Amygdala (tissue), 56 donors: ENCODE measurements around the gene ECEL1.
"Not testable (repeated sequence)": the region's sequence is repeated elsewhere in the genome, so short reads cannot be mapped to it uniquely, and the experiment has no call there.

Experiments used
- DNase-seq, 56 donors: peaks; one replicate each; lab custom pipeline; 2025; lab: John Stamatoyannopoulos, UW

The ECEL1 gene, protein sequence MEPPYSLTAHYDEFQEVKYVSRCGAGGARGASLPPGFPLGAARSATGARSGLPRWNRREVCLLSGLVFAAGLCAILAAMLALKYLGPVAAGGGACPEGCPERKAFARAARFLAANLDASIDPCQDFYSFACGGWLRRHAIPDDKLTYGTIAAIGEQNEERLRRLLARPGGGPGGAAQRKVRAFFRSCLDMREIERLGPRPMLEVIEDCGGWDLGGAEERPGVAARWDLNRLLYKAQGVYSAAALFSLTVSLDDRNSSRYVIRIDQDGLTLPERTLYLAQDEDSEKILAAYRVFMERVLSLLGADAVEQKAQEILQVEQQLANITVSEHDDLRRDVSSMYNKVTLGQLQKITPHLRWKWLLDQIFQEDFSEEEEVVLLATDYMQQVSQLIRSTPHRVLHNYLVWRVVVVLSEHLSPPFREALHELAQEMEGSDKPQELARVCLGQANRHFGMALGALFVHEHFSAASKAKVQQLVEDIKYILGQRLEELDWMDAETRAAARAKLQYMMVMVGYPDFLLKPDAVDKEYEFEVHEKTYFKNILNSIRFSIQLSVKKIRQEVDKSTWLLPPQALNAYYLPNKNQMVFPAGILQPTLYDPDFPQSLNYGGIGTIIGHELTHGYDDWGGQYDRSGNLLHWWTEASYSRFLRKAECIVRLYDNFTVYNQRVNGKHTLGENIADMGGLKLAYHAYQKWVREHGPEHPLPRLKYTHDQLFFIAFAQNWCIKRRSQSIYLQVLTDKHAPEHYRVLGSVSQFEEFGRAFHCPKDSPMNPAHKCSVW

DNA sequence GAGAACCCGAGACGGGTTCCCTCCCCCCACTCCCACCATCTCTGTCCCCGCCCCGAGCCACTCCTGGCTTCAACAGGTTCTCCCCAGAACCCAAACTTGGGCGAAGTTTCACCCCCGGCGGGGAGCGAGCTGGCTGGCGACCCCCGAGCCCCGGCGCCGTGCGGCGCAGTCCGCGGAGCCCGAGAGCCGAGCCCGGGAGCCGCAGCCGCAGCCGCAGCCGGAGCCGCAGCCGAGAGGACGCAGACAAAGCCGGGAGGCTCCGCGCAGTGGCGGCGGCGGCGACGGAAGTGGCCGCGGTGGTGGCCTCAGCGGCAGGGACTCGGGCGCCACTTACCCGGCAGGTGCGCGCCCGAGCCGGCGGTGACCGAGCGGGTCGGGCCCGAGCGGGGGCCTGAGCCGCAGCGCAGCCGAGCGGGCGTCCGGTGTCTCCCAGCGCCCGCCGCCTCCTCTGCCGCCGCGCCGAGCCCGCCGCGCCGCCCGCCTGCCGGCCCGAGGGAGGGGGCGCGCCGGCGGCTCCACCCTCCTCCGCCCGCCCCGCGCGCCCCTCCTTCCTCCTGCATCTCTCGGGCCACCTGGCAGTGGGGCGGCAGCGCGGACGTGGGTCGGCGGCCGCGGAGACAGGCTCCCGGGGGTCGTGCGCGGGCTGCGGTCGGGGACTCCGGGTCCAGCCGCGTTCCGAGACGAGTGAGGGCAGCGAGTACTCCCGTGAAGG lies at the start of gene ECEL1:
TSS of gene ECEL1 (minus strand) at position 450 of the 712 bp plus-strand sequence. CDS start 1,181 bp downstream, outside the sequence.
- DNase-seq = no peak

DNA sequence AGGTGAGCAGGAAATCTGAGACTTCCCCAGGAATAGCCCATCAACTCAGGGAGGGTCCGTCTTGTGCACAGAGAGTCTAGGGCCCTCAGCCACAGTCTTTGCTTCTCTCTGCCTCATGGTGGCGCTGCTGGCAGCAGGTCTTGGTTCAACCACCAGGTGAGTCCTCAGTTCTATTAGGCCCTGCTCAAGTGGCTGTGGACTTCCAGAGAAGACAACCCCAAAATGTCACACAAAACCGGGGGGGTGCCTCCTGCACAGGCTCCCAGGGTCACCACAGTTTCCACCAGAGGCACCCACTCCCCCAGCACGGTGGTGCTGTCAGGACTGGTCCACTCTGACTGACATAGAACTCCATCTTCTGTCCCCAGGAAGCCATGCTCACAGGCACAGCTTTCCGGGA lies 49.4 kb upstream of the ECEL1 start:
- no peak for DNase-seq

- DNase-seq = no peak
Measured at GRCh38 chr2:232535761-232536530, 48.3 kb upstream of the ECEL1 start.

DNA sequence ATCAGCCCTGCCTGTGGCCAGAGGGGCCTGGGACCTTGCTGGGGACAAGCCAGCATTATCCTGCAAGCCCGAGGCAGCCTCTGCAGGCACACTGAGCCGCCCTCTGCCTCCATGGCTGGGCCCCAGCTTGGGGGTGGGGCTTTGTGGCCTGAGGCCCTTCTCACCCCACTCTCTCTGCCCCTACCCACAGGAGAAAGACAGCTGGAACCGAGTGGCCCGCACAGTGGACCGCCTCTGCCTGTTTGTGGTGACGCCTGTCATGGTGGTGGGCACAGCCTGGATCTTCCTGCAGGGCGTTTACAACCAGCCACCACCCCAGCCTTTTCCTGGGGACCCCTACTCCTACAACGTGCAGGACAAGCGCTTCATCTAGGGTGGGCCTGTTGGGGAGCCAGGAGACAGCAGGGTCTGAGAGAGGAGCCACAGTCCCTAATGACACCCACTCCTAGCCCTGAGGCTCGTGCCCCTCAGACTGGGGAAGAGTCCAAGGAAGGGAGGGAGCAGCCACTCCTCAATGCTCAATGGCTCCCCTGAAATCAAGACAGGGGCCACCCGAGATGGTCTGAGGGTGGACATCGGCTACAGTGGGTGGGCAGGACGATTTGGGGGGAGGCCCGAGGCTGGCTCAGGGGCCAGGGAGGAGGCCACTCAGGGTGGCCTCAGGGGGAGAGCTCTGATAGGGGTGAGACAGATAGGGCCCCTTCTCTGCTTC lies 47.5 kb upstream of the ECEL1 start:
- DNase-seq = no peak

- no peak for DNase-seq
Measured at GRCh38 chr2:232533944-232534710, 46.5 kb upstream of the ECEL1 start.

DNA sequence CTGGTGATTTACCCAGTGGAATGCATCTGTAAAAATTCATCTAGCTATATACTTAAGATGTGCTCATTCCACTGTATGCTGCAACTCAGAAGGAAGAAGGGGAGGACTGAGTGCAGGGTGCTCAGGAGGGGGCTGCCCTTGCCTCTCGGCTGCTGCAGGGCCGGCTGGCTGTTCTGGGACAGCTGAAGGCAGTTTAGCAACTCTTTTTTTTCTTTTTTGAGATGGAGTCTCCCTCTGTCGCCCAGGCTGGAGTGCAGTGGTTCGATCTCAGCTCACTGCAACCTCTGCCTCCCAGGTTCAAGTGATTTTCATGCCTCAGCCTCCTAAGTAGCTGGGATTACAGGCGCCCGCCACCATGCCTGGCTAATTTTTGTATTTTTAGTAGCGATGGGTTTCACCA lies 45.2 kb upstream of the ECEL1 start:
- not testable (repeated sequence) for DNase-seq

DNA sequence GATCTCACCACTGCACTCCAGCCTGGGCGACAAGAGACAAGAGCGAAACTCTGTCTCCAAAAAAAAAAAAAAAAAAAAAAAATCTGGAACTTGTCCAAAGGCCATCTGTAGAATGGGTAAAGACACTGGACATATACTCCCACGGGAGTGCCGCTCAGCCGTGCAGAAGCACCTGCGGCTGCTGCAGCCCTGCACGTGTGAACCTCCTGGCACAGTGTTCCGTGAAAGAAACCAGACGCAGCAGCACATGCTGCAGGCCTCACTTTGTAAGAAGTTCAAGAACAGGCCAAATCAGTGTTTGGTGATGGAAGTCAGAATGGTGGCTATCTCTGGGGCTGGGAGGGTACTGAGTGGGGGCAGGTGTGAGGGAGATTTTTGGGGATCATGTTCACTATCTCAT lies 44.8 kb upstream of the ECEL1 start:
- no peak for DNase-seq

DNA sequence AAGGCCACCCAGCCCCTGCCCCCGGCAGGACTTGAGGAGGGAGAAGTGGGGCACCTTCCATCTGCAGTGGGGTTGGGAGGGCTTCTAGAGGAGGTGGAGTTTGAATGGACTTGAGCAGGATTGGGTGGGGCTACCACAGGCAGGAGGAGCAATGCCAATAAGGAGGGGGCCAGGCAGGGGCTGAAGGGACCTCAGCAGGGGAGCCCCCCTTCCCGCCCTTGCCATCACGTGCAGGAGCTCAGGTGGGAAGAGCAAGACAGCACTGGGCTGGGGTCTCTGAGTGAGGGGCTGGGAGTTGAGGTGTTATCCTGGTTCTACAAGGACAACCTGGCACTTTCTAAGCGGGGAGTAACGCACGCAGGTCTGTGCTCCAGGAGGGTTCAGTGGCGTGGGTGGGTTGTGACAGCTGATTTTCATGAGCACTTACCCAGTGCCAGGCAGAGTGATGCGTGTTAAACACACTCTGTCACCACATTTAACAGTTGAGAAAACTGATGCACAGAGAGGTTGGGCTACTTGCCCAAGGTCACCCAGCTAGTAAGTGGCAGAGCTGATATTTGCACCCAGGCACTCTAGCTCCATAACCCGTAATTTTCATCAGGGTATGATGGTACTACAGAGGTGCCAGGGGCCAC lies 43.1 kb upstream of the ECEL1 start:
- no peak for DNase-seq

DNA sequence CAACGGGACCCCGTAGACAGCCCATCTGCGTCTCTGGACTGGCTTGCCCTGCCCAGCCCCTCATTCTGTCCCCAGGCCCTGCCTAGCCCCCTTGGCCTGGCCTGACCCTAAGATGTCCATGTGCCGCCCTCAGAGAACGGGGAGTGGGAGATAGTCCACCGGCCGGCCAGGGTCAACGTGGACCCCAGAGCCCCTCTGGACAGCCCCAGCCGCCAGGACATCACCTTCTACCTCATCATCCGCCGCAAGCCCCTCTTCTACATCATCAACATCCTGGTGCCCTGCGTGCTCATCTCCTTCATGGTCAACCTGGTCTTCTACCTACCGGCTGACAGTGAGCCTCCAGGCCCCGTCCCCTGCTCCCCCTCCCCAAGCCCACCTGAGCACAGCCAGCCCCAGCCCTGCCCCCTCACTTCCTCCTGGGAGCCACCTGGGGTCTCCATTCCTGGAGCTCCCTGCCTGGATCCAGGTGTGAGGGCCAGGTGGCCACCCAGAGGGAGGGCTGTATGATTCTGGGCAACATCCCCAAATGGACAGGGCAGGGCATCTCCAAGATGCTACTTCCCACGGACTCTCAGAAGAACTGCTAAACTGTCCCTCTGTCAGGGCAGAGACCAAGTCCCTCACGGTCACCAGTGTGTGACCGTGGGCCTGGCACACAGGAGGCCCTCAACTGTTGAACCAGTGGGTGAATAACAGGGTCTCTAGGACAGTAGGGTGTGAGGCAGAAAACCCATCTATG lies 42.3 kb upstream of the ECEL1 start:
- DNase-seq = no peak

DNA sequence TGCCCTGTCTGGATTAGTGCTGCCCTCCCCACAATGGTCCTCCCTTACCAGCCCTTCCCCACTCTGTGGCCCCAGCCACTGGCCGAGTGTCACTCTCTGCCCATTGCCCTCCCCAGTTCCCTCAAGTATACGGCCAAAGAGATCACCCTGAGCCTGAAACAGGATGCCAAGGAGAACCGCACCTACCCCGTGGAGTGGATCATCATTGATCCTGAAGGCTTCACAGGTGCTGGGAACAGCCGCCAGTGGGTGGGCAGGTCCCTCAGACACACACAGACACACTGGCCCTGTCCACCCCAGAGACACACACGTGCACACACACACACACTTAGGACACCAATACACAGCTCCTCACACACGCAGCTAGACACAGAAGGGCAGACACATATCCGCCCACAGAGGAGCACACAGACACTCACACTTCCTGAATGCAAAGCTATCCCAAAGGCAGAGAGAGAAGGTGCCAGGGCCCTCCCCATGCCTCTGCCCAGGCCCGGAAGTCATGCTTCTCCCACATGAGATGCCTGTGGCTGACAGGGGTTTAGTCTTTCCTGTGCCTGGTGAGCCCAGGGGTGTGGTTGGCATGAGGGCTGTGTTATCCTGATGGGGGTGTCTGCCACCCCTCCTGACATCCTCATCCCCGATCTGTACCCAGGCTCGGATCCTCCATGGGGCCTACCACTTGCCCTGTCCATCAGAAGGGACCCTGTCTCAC lies 41.3 kb upstream of the ECEL1 start:
- no peak for DNase-seq

GRCh38 chr2:232527905-232528470 lies 40.4 kb upstream of the ECEL1 start:
- DNase-seq = no peak

GRCh38 chr2:232526372-232526941 lies 38.8 kb upstream of the ECEL1 start:
- no peak for DNase-seq

DNA sequence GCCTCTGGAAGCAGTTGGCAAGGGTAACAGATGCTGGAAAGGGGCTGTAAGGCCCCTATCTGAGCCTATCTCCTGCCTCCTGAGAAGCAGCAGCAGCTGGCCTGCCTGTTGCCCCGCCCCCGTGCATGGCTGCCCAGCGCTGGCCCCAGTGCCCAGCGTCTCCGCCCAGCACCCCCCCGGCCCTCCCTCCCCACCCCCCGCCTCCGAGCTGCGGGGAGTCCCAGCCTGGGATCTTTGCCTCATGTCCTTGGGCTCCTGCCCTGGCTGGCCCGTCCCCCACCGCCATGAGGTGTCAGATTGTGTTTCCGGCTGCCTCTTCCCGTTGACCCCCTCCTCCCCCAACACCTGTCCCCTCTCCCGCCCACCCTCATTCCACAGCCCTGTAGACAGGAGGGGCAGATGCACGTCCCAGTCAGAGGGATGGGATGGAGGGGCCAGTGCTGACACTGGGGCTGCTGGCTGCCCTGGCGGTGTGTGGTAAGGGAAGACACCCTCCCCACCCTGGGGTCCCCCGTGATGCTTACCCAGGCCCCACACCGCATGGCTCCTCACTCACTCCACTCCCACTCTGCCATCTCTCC lies 38.2 kb upstream of the ECEL1 start, which contains the start of gene CHRND:
TSS of gene CHRND (plus strand) at position 370 of the 581 bp plus-strand sequence. CDS start at position 426, 56 bp downstream.
- peak in 31 of 56 donors; percentile 3 to 69 (median 39) for DNase-seq

DNA sequence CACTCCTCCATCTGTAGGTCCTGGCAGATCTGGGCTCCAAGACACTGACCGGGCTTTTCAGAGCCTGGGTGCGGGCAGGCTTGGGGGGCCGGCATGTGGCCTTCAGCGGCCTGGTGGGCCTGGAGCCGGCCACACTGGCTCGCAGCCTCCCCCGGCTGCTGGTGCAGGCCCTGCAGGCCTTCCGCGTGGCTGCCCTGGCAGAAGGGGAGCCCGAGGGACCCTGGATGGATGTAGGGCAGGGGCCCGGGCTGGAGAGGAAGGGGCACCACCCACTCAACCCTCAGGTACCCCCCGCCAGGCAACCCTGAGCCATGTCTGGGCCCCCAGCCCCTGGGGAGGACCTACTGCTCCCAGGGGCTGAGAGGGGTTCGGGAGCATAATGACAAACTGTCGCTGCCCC lies 37.6 kb upstream of the ECEL1 start:
- DNase-seq = no peak

GRCh38 chr2:232524771-232525170 lies 37.1 kb upstream of the ECEL1 start:
- DNase-seq = no peak
